Upper lobe of left lung (tissue), 6 donors: ENCODE measurements around the gene NSMCE1. TPM values are rescaled to one million over a fixed set of nuclear protein-coding genes. Genes with fewer than 3 reads are reported as not detected.
A peak's percentile ranks its signal among the peaks of the same experiment; 100 is the strongest.

Source experiments
- ATAC-seq, 2 donors: fragments of 200-7000 bp; cut with Tn5 transposase; one replicate each; pipeline ENCODE4 v1.9.1; 2022; ENCODE audit warnings: mild to moderate bottlenecking in 2 of 2, moderate library complexity in 2 of 2; ENCODE audit not compliant: low FRiP score in 2 of 2
- DNase-seq, 2 donors: peaks; one replicate each; pipeline ENCODE4 v3.0.0-alpha.2; 2019 to 2020
- H3K27ac ChIP-seq, 4 donors: fragments of 200-600 bp; sonication (generic); one replicate each; pipeline ENCODE4 v1.5.1; 2016 to 2019
- H3K27me3 ChIP-seq, 4 donors: fragments of 200-600 bp; sonication (generic); one replicate each; pipeline ENCODE4 v1.5.1; 2017 to 2019
- H3K36me3 ChIP-seq, 4 donors: fragments of 200-600 bp; sonication (generic); one replicate each; pipeline ENCODE4 v1.5.1; 2016 to 2019
- H3K4me1 ChIP-seq, 4 donors: fragments of 200-600 bp; sonication (generic); one replicate each; pipeline ENCODE4 v1.5.1; 2018 to 2019
- H3K4me3 ChIP-seq, 4 donors: fragments of 200-600 bp; sonication (generic); one replicate each; pipeline ENCODE4 v1.5.1; 2017 to 2019; ENCODE audit warnings: mild to moderate bottlenecking in 2 of 4, moderate library complexity in 1 of 4
- H3K9me3 ChIP-seq, 4 donors: fragments of 200-600 bp; sonication (generic); one replicate each; pipeline ENCODE4 v1.5.1; 2018 to 2019
- CTCF ChIP-seq, 6 experiments: fragments of 450-650 bp in 4 of 6; fragments of 200-600 bp in 2 of 6; sonication (generic) in 2 of 6; IDR thresholded peaks; one replicate each; pipeline ENCODE4 v1.5.1; 2016 to 2019; ENCODE audit warnings: antibody characterized with exemption in 6 of 6
- EP300 ChIP-seq, 4 donors: sonication (generic); formaldehyde crosslinking; IDR thresholded peaks; one replicate each; pipeline ENCODE4 v1.5.1; 2017; ENCODE audit warnings: antibody characterized with exemption in 4 of 4, control low read depth in 2 of 4
- POLR2A ChIP-seq, 4 donors: fragments of 450-650 bp; IDR thresholded peaks; one replicate each; pipeline ENCODE4 v1.5.1; 2016 to 2017; ENCODE audit warnings: antibody characterized with exemption in 4 of 4, mild to moderate bottlenecking in 2 of 4
- POLR2AphosphoS5 ChIP-seq, 2 donors: sonication (generic); formaldehyde crosslinking; IDR thresholded peaks; one replicate each; pipeline ENCODE4 v1.5.1; 2017; ENCODE audit warnings: antibody characterized with exemption in 2 of 2
- WGBS, 2 donors: methylation state at CpG; one replicate each; pipeline ENCODE4 v1.1.5; 2017 to 2018; 5-methylcytosine and 5-hydroxymethylcytosine counted together
- total RNA-seq, 6 donors: library from RNA; depleted of rRNA in 4 of 6; stranded (reverse); fragments of >200 nt in 4 of 6; gene quantifications; one replicate each; pipeline versions ENCODE4 v1.1.0 to v1.2.1, GENCODE V29; 2016 to 2021
- donor health status: DM: no; HTN: no; CAD: no; lungs with moderate emphysema.
- donor health status: DM: no; HTN: yes; CAD: no; lungs with severe emphysema.

NSMCE1 gene
- total RNA-seq, 6 donors from 2014 or later = 14.7 to 50.6 (median 31.0) TPM

GRCh38 chr16:27270349-27270748, 1.8 kb upstream of the NSMCE1 start:
- TF ChIP-seq CTCF (IDR thresholded peaks at IDR 0.05) = no peak
- no peak for TF ChIP-seq POLR2AphosphoS5 (IDR thresholded peaks at IDR 0.05)
- TF ChIP-seq EP300 (IDR thresholded peaks at IDR 0.05) = no peak
- no peak for TF ChIP-seq POLR2A (IDR thresholded peaks at IDR 0.05)
- Histone ChIP-seq H3K36me3 (no peaks in the 10 kb centered on the region), H3K27ac (no peak overlapping the region), H3K27me3 (no peaks in the 10 kb centered on the region), H3K9me3 (no peaks in the 10 kb centered on the region), H3K4me3 (no peak overlapping the region), H3K4me1 (peaks cover 6 to 17% (median 12%) of the 10 kb centered on the region in 4 donors)
- WGBS, 2 donors = 95% methylated on average over 2 to 4 of the region's 4 CpGs
- no peak for DNase-seq
- no peak for ATAC-seq

- peak overlapping the region in 3 of 4 donors; percentile 86 to 96 (median 91) for H3K27ac ChIP-seq
Observed at GRCh38 chr16:27269300-27270150, 953 bp upstream of the NSMCE1 start.

GRCh38 chr16:27267037-27267677, 1.4 kb downstream of the NSMCE1 start:
- no peak overlapping the region for H3K4me3 ChIP-seq
- TF ChIP-seq EP300 (IDR thresholded peaks at IDR 0.05) = no peak
- TF ChIP-seq POLR2A (IDR thresholded peaks at IDR 0.05) = no peak
- TF ChIP-seq POLR2AphosphoS5 (IDR thresholded peaks at IDR 0.05) = no peak
- TF ChIP-seq CTCF (IDR thresholded peaks at IDR 0.05) = no peak

More at GRCh38 chr16:27269300-27270150, 953 bp upstream of the NSMCE1 start:
- no peak for TF ChIP-seq POLR2AphosphoS5 (IDR thresholded peaks at IDR 0.05)
- no peak for TF ChIP-seq EP300 (IDR thresholded peaks at IDR 0.05)
- no peak for TF ChIP-seq CTCF (IDR thresholded peaks at IDR 0.05)
- no peak for TF ChIP-seq POLR2A (IDR thresholded peaks at IDR 0.05)
- ATAC-seq (no peak), DNase-seq (no peak)
- no peaks in the 10 kb centered on the region for H3K27me3 ChIP-seq
- peak overlapping the region in 3 of 4 donors; percentile 57 to 85 (median 78) for H3K4me3 ChIP-seq
- 84 to 85% methylated on average over 9 of the region's 9 CpGs for WGBS, 2 donors
- H3K36me3 ChIP-seq = no peaks in the 10 kb centered on the region
- no peaks in the 10 kb centered on the region for H3K9me3 ChIP-seq
- peaks cover 6 to 18% (median 13%) of the 10 kb centered on the region in 4 donors for H3K4me1 ChIP-seq

GRCh38 chr16:27265982-27266381, 2.6 kb downstream of the NSMCE1 start:
- Histone ChIP-seq H3K27ac (no peak overlapping the region), H3K9me3 (no peaks in the 10 kb centered on the region), H3K4me1 (peaks cover 6 to 33% (median 19%) of the 10 kb centered on the region in 4 donors), H3K27me3 (no peaks in the 10 kb centered on the region), H3K36me3 (no peaks in the 10 kb centered on the region), H3K4me3 (no peak overlapping the region)
- no peak for DNase-seq
- no peak for ATAC-seq
- 97 to 100% methylated on average over 1 of the region's 1 CpG for WGBS, 2 donors
- TF ChIP-seq POLR2AphosphoS5 (IDR thresholded peaks at IDR 0.05) = no peak
- no peak for TF ChIP-seq EP300 (IDR thresholded peaks at IDR 0.05)
- no peak for TF ChIP-seq POLR2A (IDR thresholded peaks at IDR 0.05)
- no peak for TF ChIP-seq CTCF (IDR thresholded peaks at IDR 0.05)

More at GRCh38 chr16:27267037-27267677, 1.4 kb downstream of the NSMCE1 start:
- H3K4me1 ChIP-seq = peaks cover 6 to 32% (median 19%) of the 10 kb centered on the region in 4 donors
- H3K27me3 ChIP-seq = no peaks in the 10 kb centered on the region
- no peaks in the 10 kb centered on the region for H3K36me3 ChIP-seq
- whole genome bisulfite sequencing, 2 donors = 76 to 90% methylated on average over 8 of the region's 8 CpGs
- no peaks in the 10 kb centered on the region for H3K9me3 ChIP-seq
- H3K27ac ChIP-seq = no peak overlapping the region
- no peak for DNase-seq
- ATAC-seq = no peak
